Hematopoietic multipotent progenitor cell treated with erythropoietin and hydrocortisone succinate and interleukin-3 and kit ligand, for 17 days (in vitro differentiated cells): Measurements from ENCODE around the gene USP6NL.
"Not testable (repeated sequence)": the region's sequence is repeated elsewhere in the genome, so short reads cannot be mapped to it uniquely, and the experiment has no call there.

ENCODE experiments used
- DNase-seq: peaks from one replicate; pipeline ENCODE4 v3.0.0-alpha.2; 2015; ENCODE audit warnings: low spot score

The USP6NL gene

GRCh38 chr10:11515596-11516430, 95.6 kb downstream of the USP6NL start:
- peak; percentile 84 for DNase-seq

GRCh38 chr10:11513727-11514126, 97.7 kb downstream of the USP6NL start:
- DNase-seq: no peak

GRCh38 chr10:11512596-11512995, 98.9 kb downstream of the USP6NL start:
- DNase-seq: no peak

GRCh38 chr10:11511321-11511720, 100.1 kb downstream of the USP6NL start:
- no peak for DNase-seq

GRCh38 chr10:11510736-11511135, 100.7 kb downstream of the USP6NL start:
- DNase-seq: no peak

- DNase-seq: no peak
Measured at GRCh38 chr10:11510281-11510680, 101.2 kb downstream of the USP6NL start.

GRCh38 chr10:11509036-11509435, 102.4 kb downstream of the USP6NL start:
- no peak for DNase-seq

- DNase-seq: no peak
Measured at GRCh38 chr10:11506247-11506789, 105.1 kb downstream of the USP6NL start.

- DNase-seq: no peak
Measured at GRCh38 chr10:11505639-11506038, 105.8 kb downstream of the USP6NL start.

- peak; percentile 25 for DNase-seq
Measured at GRCh38 chr10:11504566-11505285, 106.7 kb downstream of the USP6NL start.

- no peak for DNase-seq
Measured at GRCh38 chr10:11501600-11501999, 109.8 kb downstream of the USP6NL start.

GRCh38 chr10:11499425-11500071, 111.9 kb downstream of the USP6NL start:
- peak; percentile 71 for DNase-seq

GRCh38 chr10:11498399-11498798, 113.1 kb downstream of the USP6NL start:
- no peak for DNase-seq

GRCh38 chr10:11494923-11495322, 116.5 kb downstream of the USP6NL start:
- DNase-seq: not testable (repeated sequence)

GRCh38 chr10:11493646-11494045, 117.8 kb downstream of the USP6NL start:
- DNase-seq: no peak

- DNase-seq: no peak
Measured at GRCh38 chr10:11491087-11491486, 120.4 kb downstream of the USP6NL start.

GRCh38 chr10:11489591-11489990, 121.9 kb downstream of the USP6NL start:
- no peak for DNase-seq

GRCh38 chr10:11488126-11488525, 123.3 kb downstream of the USP6NL start:
- no peak for DNase-seq

GRCh38 chr10:11483201-11484148, 128.0 kb downstream of the USP6NL start:
- no peak for DNase-seq

GRCh38 chr10:11482306-11482705, 129.1 kb downstream of the USP6NL start:
- no peak for DNase-seq

- no peak for DNase-seq
Measured at GRCh38 chr10:11480687-11481086, 130.8 kb downstream of the USP6NL start.
